Nephron progenitor cell (in vitro differentiated cells): ENCODE results near the gene REEP3.

ENCODE experiments used
- DNase-seq: peaks from one replicate; pipeline ENCODE4 v3.0.0; 2021
- H3K27ac Mint-ChIP-seq: 2 replicates; pipeline ENCODE4 v1.8.0; 2021; ENCODE audit warnings: mild to moderate bottlenecking, moderate library complexity, mixed read lengths
- H3K27me3 Mint-ChIP-seq: 2 replicates; pipeline ENCODE4 v1.8.0; 2021; ENCODE audit warnings: mild to moderate bottlenecking, low read depth, mixed read lengths; ENCODE audit not compliant: poor library complexity
- H3K36me3 Mint-ChIP-seq: 2 replicates; pipeline ENCODE4 v1.8.0; 2021; ENCODE audit warnings: low read depth, mixed read lengths
- H3K4me1 Mint-ChIP-seq: 2 replicates; pipeline ENCODE4 v1.8.0; 2021; ENCODE audit warnings: mixed read lengths
- H3K4me3 Mint-ChIP-seq: 2 replicates; pipeline ENCODE4 v1.8.0; 2021; ENCODE audit warnings: mild to moderate bottlenecking, moderate library complexity, mixed read lengths
- H3K9me3 Mint-ChIP-seq: 2 replicates; pipeline ENCODE4 v1.8.0; 2021; ENCODE audit warnings: mild to moderate bottlenecking, moderate library complexity, mixed read lengths
- CTCF ChIP-seq: fragments of 200-600 bp; sonication (generic); IDR thresholded peaks from 2 replicates; pipeline ENCODE4 v1.5.0; 2021; ENCODE audit warnings: antibody characterized with exemption

REEP3 gene

GRCh38 chr10:63624701-63625100, 103.5 kb downstream of the REEP3 start:
- no peak for TF ChIP-seq CTCF
- H3K4me3 Mint-ChIP-seq = no peak overlapping the region
- H3K4me1 Mint-ChIP-seq = peaks cover 52% of the 10 kb centered on the region
- no peaks in the 10 kb centered on the region for H3K27me3 Mint-ChIP-seq
- no peak for DNase-seq
- peaks cover 20% of the 10 kb centered on the region for H3K36me3 Mint-ChIP-seq
- no peaks in the 10 kb centered on the region for H3K9me3 Mint-ChIP-seq
- no peak overlapping the region for H3K27ac Mint-ChIP-seq

- DNase-seq = no peak
- TF ChIP-seq CTCF = no peak
- H3K4me1 Mint-ChIP-seq = peaks cover 68% of the 10 kb centered on the region
- peaks cover 8% of the 10 kb centered on the region for H3K36me3 Mint-ChIP-seq
- H3K27me3 Mint-ChIP-seq = peaks cover 4% of the 10 kb centered on the region
- no peaks in the 10 kb centered on the region for H3K9me3 Mint-ChIP-seq
- H3K27ac Mint-ChIP-seq = peak overlapping the region; percentile 100
- H3K4me3 Mint-ChIP-seq = peak overlapping the region; percentile 93
Measured at GRCh38 chr10:63627396-63627795, 106.2 kb downstream of the REEP3 start.

GRCh38 chr10:63627881-63628296, 106.7 kb downstream of the REEP3 start:
- peak overlapping the region; percentile 100 for H3K27ac Mint-ChIP-seq
- peak overlapping the region; percentile 93 for H3K4me3 Mint-ChIP-seq
- peaks cover 69% of the 10 kb centered on the region for H3K4me1 Mint-ChIP-seq
- peaks cover 4% of the 10 kb centered on the region for H3K27me3 Mint-ChIP-seq
- H3K9me3 Mint-ChIP-seq = no peaks in the 10 kb centered on the region
- H3K36me3 Mint-ChIP-seq = peaks cover 5% of the 10 kb centered on the region
- no peak for TF ChIP-seq CTCF
- no peak for DNase-seq

- Mint-ChIP-seq H3K4me3 (peak overlapping the region; percentile 93), H3K36me3 (no peaks in the 10 kb centered on the region), H3K27ac (peak overlapping the region; percentile 100), H3K4me1 (peaks cover 70% of the 10 kb centered on the region), H3K9me3 (no peaks in the 10 kb centered on the region), H3K27me3 (peaks cover 4% of the 10 kb centered on the region)
- DNase-seq = peak; percentile 54
- TF ChIP-seq CTCF = no peak
Measured at GRCh38 chr10:63628526-63629362, 107.5 kb downstream of the REEP3 start.

- Mint-ChIP-seq H3K36me3 (no peaks in the 10 kb centered on the region), H3K27me3 (peaks cover 4% of the 10 kb centered on the region), H3K9me3 (no peaks in the 10 kb centered on the region), H3K27ac (peak overlapping the region; percentile 100), H3K4me3 (peak overlapping the region; percentile 93), H3K4me1 (peaks cover 75% of the 10 kb centered on the region)
- peak; percentile 89 for DNase-seq
- TF ChIP-seq CTCF = peak; percentile 78
Measured at GRCh38 chr10:63629363-63630084, 108.3 kb downstream of the REEP3 start.
